Pancreas (tissue), 10 donors: Measurements from ENCODE around the gene HPX. TPM values are rescaled to one million over a fixed set of nuclear protein-coding genes. Genes with fewer than 3 reads are reported as not detected.

Source experiments
- ATAC-seq, 4 donors: fragments of 200-7000 bp; cut with Tn5 transposase; one replicate each; pipeline versions ENCODE4 v1.8.0 to v1.9.1; 2020; ENCODE audit warnings: mild to moderate bottlenecking in 4 of 4, moderate library complexity in 4 of 4
- DNase-seq, 6 donors: peaks; one replicate each; pipeline ENCODE4 v3.0.0-alpha.2; 2020
- FAIRE-seq: peaks from 2 replicates; lab custom pipeline; 2012; peaks lifted over from hg19 to GRCh38; lab: Jason Lieb, UNC
- H3K27ac ChIP-seq, 4 donors: fragments of 200-600 bp; sonication (generic); 1 replicate in 3 of 4; 2 replicates in 1 of 4; pipeline versions ENCODE4 v1.5.0 to v1.8.0; 2020
- H3K27me3 ChIP-seq, 4 donors: fragments of 200-600 bp; one replicate each; pipeline ENCODE4 v1.8.0; 2021
- H3K36me3 ChIP-seq, 3 donors: fragments of 200-600 bp; sonication (generic) in 1 of 3; one replicate each; pipeline versions ENCODE4 v1.5.0 to v1.8.0; 2020 to 2021
- H3K4me1 ChIP-seq, 3 donors: fragments of 200-600 bp; one replicate each; pipeline ENCODE4 v1.8.0; 2021
- H3K4me3 ChIP-seq, 4 donors: fragments of 200-600 bp; sonication (generic) in 2 of 4; one replicate each; pipeline versions ENCODE4 v1.5.0 to v1.8.0; 2020 to 2021
- H3K9me3 ChIP-seq, 4 donors: fragments of 200-600 bp; one replicate each; pipeline ENCODE4 v1.8.0; 2021
- CTCF ChIP-seq, 4 donors: fragments of 200-600 bp; sonication (generic) in 3 of 4; IDR thresholded peaks; one replicate each; pipeline versions ENCODE4 v1.5.0 to v1.8.0; 2021; ENCODE audit warnings: antibody characterized with exemption in 4 of 4
- WGBS, 2 donors: extraction: QIAGEN DNeasy Blood & Tissue Kit; methylation state at CpG; one replicate each; pipeline ENCODE4 v1.1.7; 2013; 5-methylcytosine and 5-hydroxymethylcytosine counted together
- intact Hi-C, 3 donors: fragments of 100-400 bp; cut with DNase I; formaldehyde crosslinking; loops; one replicate each; pipeline versions ENCODE4 v1.11.1 to v1.14.2; 2022
- polyA plus RNA-seq, 2 donors: library from polyadenylated mRNA; stranded (reverse); fragments of 200-250 nt; gene quantifications; one replicate each; pipeline ENCODE4 v1.2.3, GENCODE V29; 2013
- total RNA-seq, 6 donors: library from RNA; stranded (reverse); fragmentation: NEBNext Ultra II Directional in 4 of 6; extraction: Animal tissue kit (Norgen Biotek cat#: 25700) in 4 of 6; gene quantifications; one replicate each; pipeline versions ENCODE4 v1.2.1 to v1.2.4, GENCODE V29; 2021 to 2023
- donor health status: healthy with polysubstance abuse.
- donor health status: DM: no; HTN: no; CAD: no; lungs with moderate emphysema.
- donor health status: DM: no; HTN: no; CAD: no.
- donor health status: control.
- donor health status: control.
- donor health status: Bipolar disorder and iron deficiency.
- donor health status: DM: yes; HTN: yes; CAD: no.
- donor health status: DM: no; HTN: no; CAD: no.
- donor health status: DM: no; HTN: no; CAD: no.
- donor health status: DM: yes; HTN: yes; CAD: no.

HPX gene
- total and polyA plus RNA-seq, 8 donors = 0.91 to 5.2 (median 2.9) TPM

DNA sequence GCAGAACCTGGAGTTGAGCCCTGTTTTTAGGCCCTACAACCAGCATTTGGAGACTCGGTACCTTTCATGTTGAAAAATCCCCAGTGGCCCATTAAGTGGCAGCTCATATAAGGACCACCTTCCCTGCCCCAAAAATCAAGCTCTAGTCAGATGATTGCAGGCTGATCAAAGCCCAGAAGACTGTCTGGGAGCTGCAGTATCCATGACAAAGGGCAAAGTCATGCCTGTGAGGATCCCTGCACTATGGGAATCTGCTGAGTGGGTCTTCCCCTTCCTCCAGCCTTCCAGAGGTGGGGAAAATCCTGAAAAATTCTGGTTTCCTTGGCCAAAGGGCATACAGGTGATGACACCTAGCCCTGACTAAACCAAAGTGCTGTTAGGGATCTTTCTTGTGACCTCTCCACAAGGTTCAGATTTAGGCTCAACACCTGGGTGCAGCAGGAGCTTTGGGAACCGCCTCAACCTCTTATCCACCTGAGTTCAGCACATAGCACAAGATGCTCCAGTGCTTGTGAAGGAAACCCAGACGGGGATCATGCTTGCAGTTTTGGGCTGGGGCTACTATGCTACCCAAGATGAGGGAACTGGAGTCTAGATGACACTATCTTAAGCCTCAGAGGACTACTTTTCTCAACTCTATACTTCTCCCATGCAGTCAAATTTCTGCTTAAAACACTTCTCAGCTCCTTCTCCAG, 34.2 kb upstream of the HPX start:
- intact Hi-C loops = no loop called here
- Histone ChIP-seq H3K27ac (peak overlapping the region in 3 of 4 donors; percentile 91 to 94 (median 94)), H3K4me3 (no peak overlapping the region), H3K4me1 (peaks cover 10 to 32% (median 18%) of the 10 kb centered on the region in 3 donors), H3K9me3 (no peaks in the 10 kb centered on the region), H3K27me3 (no peaks in the 10 kb centered on the region), H3K36me3 (peaks cover 0 to 14% (median 14%) of the 10 kb centered on the region in 3 donors)
- ATAC-seq = no peak
- no peak for DNase-seq
- no peak for FAIRE-seq
- WGBS, 2 donors = 65 to 68% methylated on average over 3 of the region's 3 CpGs
- TF ChIP-seq CTCF (IDR thresholded peaks at IDR 0.05) = no peak

- Histone ChIP-seq H3K27ac (peak overlapping the region; percentile 91 to 95 (median 94)), H3K27me3 (no peaks in the 10 kb centered on the region), H3K9me3 (no peaks in the 10 kb centered on the region), H3K4me3 (peak overlapping the region; percentile 32 to 80 (median 68)), H3K36me3 (peaks cover 0 to 14% (median 14%) of the 10 kb centered on the region in 3 donors), H3K4me1 (peaks cover 5 to 27% (median 13%) of the 10 kb centered on the region in 3 donors)
- DNase-seq (no peak), ATAC-seq (peak in 1 of 4 donors; percentile 0), FAIRE-seq (no peak)
- WGBS, 2 donors = 29% methylated on average over 7 of the region's 7 CpGs
- TF ChIP-seq CTCF (IDR thresholded peaks at IDR 0.05) = no peak
- intact Hi-C loops = no loop called here
Measured at GRCh38 chr11:6474413-6474792, 33.6 kb upstream of the HPX start.

DNA sequence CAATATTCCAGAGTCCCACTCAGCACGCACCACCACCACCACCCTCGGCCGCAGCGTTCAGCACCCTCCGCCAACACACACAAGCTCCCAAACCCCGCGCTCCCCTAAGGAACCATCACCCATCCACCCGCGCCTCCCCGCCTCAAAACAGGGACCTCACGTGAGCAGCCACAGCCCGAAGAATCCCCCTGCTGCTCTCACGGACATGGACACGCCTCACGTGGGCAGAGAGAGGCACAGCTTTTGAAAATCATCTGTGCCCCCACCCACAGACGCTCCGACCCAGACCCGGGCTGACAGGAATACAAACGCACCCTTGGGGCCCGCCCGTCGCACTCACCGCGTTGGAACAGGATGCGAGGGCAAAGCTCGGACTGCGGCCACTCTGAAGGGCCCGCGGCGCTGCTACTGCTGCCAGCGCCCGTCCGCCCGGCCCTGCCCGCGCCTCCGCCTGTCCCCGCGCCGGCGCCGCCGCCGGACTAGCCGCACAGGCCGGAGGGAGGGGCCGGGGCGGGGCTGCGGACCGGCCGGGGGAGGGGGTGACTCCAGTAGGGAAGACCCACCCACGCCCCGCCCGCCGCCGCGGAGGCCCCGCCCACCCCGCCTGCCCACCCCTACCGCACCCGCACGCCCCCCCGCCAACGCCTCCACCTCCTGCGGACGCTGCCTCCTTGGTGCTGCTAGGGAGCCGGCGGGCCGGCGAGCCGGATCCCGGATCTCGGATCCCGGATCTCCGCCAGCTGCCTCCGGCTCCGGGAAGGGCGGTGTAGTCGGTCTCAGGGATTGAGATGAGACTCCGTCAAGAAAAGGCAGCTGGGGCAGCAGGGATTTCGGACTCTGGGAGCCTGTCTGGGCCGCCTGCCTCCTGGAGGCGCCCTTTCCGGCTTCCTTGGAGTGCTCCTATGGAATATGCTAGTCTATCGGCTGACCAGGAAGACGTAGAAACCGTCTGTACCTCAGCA, 32.9 kb upstream of the HPX start, which contains the start of gene TRIM3:
Gene TRIM3 (minus strand): TSS at position 491 of the 962 bp plus-strand sequence. CDS start 8,246 bp downstream, outside the sequence.
- no peak for FAIRE-seq
- H3K27ac ChIP-seq = peak within 1 kb of the TSS; percentile 91 to 95 (median 94)
- peaks cover 0 to 14% (median 11%) of the 10 kb centered on the region in 3 donors for H3K36me3 ChIP-seq
- intact Hi-C loops = no loop called here
- no peak for TF ChIP-seq CTCF (IDR thresholded peaks at IDR 0.05)
- peak within 1 kb of the TSS; percentile 63 to 80 (median 68) for H3K4me3 ChIP-seq
- peak; percentile 79 to 86 (median 82) for ATAC-seq
- 1% methylated on average over 56 to 87 of the region's 87 CpGs for WGBS, 2 donors
- H3K27me3 ChIP-seq = no peaks in the 10 kb centered on the region
- peak; percentile 93 to 98 (median 96) for DNase-seq
- H3K9me3 ChIP-seq = no peaks in the 10 kb centered on the region
- H3K4me1 ChIP-seq = peaks cover 3 to 33% (median 12%) of the 10 kb centered on the region in 3 donors

GRCh38 chr11:6472934-6473333, 32.1 kb upstream of the HPX start:
- H3K4me3 ChIP-seq = peak overlapping the region; percentile 63 to 80 (median 68)
- WGBS, 2 donors = 30 to 71% methylated on average over 1 of the region's 1 CpG
- H3K27ac ChIP-seq = no peak overlapping the region
- no peak for DNase-seq
- peaks cover 0 to 9% (median 3%) of the 10 kb centered on the region in 3 donors for H3K36me3 ChIP-seq
- H3K27me3 ChIP-seq = no peaks in the 10 kb centered on the region
- H3K9me3 ChIP-seq = no peaks in the 10 kb centered on the region
- no peak for ATAC-seq
- peaks cover 3 to 33% (median 12%) of the 10 kb centered on the region in 3 donors for H3K4me1 ChIP-seq
- TF ChIP-seq CTCF (IDR thresholded peaks at IDR 0.05) = no peak
- intact Hi-C loops = no loop called here
- no peak for FAIRE-seq
